Dedifferentiated amniotic fluid mesenchymal stem cell (primary cell): ENCODE data around the gene DOCK3.
A peak's percentile ranks its signal among the peaks of the same experiment; 100 is the strongest.
"Not testable (repeated sequence)": the region's sequence is repeated elsewhere in the genome, so short reads cannot be mapped to it uniquely, and the experiment has no call there.

Experiments used
- DNase-seq: peaks from one replicate; pipeline ENCODE4 v3.0.0-alpha.2; 2016; ENCODE audit errors: extremely low spot score

Gene DOCK3

DNA sequence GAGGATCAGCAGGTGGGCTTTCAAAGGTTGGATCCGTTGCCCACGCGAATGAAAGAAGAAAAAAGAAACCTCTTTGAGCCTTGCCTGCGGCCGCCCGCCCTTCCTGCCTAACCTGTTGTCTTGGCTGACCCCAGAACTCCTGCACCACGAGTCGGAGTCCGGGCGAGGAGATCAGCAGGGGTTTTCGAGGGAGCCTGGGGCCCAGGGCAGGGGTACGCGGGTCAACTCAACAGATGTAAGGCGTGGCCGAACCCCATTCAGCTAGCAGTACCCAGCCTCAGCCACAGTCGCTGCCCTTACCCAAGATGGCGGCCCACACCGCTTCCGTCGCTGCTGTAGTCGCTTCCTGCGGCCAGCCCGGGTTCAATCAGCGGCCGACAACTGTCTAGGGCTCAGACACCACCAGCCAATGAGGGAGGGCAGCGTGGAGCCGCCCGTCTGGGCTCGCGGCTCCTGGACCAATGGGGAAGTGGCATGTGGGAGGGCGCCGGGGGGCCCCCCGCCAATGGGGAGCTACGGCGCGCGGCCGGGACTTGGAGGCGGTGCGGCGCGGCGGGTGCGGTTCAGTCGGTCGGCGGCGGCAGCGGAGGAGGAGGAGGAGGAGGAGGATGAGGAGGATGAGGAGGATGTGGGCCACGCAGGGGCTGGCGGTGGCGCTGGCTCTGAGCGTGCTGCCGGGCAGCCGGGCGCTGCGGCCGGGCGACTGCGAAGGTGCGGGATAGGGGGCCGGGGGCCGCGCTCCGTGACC lies 710.2 kb downstream of the DOCK3 start, which contains the start of gene MANF:
Gene MANF (plus strand): TSS at position 566 of the 748 bp plus-strand sequence. CDS start 52 bp downstream, at position 618.
- DNase-seq = peak; percentile 99

DNA sequence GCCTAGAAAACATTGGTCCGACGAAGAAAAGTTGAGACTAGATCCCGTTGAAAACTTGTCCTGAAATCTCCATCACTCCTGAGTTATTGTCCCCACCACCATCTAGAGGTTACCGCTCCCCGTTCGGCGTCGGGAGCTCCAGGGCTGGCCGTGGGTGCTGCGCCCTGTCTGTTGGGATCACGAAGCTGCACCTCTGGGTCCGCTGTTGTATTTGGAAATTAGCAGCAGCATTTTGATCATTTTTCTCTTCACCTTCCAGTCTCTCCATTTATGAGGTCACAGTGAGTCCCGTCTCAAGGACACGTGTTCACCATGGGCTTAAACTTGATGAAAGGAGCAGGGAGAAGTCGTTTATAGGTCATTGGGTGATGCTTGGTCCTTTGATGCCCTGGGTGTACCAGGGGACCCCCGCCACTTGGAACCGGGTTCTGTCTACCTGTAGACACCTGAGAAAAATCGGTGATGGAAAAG lies 710.9 kb downstream of the DOCK3 start:
- DNase-seq = no peak

DNA sequence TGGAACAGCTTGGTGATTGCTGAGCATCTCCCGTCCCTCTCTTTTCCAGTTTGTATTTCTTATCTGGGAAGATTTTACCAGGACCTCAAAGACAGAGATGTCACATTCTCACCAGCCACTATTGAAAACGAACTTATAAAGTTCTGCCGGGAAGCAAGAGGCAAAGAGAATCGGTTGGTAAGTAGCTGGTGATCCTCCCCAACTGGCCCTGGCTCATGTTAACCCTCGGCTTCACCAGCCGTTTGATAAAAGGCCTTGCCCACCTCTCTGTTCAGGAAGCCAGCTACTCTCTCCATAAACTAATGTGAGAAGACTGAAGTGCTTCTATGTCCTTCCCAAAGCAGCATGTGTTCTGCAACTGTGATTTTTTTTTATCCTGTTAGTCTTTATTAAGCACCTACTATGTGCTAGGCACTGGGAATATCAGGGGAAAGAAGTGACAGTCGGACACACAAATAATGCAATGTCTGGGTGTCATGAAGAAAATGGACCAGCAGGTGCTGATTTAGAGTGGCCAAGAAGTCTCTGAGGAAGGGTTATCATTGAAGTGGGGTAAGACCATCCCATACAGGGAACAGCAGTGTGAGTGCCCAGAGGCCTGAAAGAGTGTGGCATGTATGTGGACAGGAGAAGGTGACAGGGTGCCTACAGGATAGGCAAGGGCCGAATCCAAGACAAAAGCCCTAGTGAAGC lies 711.6 kb downstream of the DOCK3 start:
- DNase-seq = no peak

DNA sequence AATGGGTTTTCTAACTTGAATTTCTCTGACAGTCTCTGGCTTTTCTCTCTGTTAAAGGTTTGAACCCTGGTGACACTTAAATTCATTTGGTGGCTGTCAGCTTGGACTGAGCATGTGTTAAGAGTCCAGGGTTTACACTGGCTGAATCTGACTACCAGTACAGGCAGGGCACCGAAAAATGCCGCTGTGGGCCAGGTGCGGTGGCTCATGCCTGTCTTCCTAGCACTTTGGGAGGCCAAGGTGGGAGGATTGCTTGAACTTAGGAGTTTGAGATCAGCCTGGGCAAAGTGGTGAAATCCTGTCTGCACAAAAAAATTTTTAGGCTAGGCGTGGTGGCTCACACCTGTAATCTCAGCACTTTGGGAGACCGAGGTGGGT lies 712.1 kb downstream of the DOCK3 start:
- no peak for DNase-seq

DNA sequence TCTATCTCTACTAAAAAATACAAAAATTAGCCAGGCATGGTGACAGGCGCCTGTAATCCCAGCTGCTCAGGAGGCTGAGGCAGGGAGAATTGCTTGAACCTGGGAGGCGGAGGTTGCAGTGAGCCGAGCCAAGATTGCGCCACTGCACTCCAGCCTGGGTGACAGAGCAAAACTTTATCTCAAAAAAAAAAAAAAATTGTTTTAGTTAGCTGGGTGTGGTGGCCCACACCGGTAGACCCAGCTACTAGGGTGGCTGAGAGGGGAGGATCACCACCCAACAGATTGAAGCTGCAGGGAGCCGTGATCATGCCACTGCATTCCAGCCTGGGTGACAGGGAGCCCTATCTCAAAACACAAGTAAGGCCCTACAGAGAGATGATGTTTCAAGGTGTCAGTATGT lies 712.6 kb downstream of the DOCK3 start:
- DNase-seq = not testable (repeated sequence)

DNA sequence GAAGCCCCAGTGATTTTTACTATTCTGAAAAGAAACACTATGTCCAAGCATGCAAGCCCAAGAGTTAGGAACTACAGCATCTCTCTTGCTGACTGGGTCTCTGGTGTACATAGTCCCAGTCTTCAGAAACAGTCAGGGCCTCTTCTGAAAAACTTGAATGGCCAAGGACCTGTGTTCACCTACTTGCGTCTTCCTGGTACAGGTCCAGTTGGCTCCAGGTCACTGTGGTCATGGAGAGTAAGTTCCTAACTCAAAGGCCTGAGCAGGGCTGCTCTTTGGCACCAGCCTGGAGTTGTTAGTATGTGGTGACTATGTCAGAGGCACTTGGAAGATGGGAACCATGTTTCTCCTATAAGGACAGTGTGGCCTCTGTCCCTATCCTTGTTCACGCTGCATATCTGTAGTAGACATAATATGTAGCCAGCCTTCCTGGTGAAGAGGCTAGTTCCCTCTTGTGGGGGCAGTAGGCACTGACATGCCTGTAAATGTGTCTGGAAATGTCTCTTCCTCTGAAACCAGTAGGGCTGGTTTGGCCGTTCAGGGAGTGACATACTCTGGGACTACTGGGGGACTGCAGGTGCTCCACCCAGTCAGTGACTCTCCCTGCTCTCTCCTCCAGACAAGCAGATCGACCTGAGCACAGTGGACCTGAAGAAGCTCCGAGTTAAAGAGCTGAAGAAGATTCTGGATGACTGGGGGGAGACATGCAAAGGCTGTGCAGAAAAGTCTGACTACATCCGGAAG lies 713.7 kb downstream of the DOCK3 start:
- DNase-seq = no peak

DNA sequence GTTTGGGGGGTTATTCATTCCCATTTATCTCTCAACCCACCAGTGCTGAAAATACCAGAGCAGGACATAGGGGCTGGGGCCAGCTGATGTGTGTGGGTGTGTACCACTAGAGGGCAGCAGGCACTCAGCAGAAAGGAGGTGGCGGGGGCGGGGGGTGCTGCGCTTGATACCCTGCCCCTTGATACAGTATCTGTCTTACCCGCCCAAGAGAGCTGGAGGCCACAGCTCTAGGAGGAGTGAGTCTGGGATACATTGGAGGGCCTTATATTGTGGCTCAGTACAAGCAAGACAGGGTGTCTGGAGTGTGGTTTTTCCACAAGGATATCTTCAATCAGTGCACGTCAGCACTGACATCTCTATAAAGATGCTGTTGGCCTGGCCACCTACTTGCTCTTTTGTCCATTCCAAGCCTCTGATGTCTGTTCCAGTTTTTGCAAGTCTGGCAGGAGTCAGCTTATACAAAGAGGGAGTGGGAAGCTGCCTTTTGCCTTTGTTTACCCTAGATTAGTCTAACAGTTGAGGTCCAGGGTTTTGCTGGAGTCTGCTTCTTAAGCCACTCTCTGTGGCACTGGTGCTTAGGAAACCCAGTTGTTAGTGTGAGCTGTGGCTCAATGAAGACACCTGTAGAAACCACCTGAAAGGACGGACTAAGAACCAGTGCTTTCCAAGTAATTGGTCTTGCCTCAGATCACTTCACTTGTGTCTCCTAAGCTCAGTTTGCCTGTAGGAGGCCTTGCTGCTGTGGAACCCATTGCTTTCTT lies 714.9 kb downstream of the DOCK3 start:
- peak; percentile 43 for DNase-seq

DNA sequence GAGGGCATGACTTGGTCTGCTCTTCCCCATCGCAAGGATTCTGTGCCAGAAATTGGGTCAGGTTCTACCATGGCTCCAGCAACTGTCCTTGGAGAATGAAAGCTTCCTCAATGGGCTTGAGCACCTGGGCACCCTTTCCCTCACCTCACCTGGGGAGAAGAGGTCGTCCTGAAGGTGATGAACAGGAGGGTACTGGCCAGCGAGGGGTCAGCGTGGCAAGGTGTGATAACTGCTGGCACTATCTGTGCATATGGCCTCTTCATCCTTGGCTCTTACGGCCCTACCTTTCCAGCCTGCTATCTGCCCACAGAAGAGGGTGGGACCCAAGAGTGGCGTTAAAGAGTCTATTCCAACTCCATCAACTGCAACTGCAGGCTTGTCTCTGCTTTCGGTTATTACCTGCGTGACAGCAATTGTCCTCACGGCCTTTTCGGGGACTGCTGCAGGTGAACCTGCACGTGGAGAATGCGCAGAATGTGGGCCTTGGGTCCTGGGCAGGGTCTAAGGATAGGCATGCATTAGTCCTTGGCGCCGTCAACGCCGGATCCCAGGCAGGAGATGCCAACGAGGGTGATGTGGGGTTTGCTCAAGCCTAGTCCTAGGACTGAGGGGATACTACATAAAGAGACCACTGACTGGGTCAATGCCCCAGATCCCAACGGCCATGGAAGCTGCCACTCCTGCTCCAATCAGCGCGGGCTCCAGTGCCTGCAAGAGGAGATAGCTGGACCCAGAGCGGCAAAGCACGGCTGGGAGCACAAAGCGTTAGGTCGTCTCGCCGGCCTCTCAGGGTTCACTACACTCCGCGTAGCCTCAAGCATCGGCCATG lies 715.7 kb downstream of the DOCK3 start:
- no peak for DNase-seq

DNA sequence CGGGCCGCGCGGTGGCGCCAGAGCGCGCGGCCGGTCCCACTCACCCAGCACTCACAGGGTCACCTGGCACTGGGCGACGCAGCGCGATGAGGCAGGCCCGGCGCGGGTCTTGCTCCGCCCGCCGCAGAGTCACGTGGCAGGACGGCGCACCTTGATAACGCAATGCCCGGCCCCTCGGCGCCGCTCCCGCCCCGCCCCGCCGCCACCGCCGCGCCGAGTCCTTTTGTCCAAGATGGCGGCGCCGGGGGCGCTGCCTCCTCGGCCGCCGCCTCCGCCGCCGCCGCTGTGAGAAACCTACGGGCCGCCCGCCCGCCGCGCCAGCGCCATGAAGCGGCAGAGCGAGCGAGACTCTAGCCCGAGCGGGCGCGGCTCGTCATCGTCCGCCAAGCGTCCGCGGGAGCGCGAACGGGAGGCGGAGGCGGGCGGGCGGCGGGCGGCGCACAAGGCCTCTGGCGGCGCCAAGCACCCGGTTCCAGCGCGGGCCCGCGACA lies 716.4 kb downstream of the DOCK3 start, which contains the start of gene RBM15B:
Gene RBM15B (plus strand): TSS at position 211 of the 491 bp plus-strand sequence. CDS start 115 bp downstream, at position 326.
- peak; percentile 93 for DNase-seq

DNA sequence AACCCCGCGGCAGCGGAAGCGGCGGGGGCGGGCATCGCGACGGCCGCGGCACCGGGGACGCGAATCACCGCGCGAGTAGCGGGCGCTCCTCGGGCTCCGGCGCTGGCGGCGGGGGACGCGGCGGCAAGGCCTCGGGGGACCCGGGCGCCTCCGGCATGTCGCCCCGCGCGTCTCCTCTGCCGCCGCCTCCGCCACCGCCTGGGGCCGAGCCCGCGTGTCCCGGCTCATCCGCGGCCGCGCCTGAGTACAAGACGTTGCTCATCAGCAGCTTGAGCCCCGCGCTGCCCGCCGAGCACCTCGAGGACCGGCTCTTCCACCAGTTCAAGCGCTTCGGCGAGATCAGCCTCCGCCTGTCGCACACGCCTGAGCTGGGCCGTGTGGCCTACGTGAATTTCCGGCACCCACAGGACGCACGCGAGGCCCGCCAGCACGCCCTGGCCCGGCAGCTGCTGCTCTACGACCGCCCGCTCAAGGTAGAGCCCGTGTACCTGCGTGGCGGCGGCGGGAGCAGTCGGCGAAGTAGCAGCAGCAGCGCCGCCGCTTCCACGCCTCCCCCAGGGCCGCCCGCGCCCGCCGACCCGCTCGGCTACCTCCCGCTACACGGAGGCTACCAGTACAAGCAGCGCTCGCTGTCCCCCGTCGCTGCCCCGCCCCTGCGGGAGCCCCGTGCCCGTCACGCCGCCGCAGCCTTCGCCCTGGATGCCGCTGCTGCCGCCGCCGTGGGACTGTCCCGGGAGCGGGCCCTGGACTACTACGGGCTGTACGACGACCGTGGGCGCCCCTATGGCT lies 717.0 kb downstream of the DOCK3 start:
- no peak for DNase-seq

DNA sequence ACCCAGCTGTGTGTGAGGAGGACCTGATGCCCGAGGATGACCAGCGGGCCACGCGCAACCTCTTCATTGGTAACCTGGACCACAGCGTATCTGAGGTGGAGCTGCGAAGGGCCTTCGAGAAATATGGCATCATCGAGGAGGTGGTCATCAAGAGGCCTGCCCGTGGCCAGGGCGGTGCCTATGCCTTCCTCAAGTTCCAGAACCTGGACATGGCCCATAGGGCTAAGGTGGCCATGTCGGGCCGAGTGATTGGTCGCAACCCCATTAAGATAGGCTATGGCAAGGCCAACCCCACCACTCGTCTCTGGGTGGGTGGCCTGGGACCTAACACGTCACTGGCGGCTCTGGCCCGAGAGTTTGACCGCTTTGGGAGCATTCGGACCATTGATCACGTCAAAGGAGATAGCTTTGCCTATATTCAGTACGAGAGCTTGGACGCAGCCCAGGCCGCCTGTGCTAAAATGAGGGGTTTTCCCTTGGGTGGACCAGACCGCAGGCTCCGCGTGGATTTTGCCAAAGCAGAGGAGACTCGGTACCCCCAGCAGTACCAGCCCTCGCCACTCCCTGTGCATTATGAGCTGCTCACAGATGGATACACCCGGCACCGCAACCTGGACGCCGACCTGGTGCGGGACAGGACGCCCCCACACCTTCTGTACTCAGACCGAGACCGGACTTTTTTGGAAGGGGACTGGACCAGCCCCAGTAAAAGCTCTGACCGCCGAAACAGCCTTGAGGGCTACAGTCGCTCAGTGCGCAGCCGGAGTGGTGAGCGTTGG lies 717.8 kb downstream of the DOCK3 start:
- DNase-seq = no peak

DNA sequence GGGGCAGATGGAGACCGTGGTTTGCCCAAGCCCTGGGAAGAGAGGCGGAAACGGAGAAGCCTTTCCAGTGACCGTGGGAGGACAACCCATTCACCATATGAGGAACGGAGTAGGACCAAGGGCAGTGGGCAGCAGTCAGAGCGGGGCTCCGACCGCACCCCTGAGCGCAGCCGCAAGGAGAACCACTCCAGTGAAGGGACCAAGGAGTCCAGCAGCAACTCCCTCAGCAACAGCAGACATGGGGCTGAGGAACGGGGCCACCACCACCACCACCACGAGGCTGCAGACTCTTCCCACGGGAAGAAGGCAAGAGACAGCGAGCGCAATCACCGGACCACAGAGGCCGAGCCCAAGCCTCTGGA lies 718.4 kb downstream of the DOCK3 start:
- no peak for DNase-seq

DNA sequence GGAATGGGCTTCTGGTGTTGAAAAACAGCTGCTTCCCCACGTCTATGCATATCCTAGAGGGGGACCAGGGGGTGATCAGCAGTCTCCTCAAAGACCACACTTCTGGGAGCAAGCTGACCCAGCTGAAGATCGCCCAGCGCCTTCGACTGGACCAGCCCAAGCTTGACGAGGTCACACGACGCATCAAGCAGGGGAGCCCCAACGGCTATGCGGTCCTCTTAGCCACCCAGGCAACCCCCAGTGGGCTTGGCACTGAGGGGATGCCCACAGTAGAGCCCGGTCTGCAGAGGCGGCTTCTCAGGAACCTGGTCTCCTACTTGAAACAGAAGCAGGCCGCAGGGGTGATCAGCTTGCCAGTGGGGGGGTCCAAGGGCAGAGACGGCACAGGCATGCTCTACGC lies 718.8 kb downstream of the DOCK3 start:
- DNase-seq = no peak

DNA sequence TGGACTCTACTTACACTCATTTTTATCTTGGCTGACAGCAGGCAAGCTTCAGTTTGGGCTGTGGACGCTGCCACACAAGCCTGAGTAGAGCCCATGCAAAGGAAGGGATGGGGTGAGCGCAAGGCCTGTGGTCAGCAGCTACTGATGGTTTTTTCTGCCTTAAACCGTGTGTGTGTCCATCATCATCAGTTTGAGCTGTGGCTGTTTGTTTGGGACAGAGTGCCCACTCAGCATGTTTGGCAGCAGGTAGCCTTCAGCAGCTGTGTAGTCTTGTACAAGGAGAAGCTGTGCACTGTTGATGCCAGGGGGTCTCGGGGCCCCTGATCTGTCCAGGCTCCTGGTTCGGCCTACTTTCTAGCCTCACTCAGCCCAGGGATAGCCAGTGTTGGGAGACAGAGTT lies 719.8 kb downstream of the DOCK3 start:
- DNase-seq = no peak

DNA sequence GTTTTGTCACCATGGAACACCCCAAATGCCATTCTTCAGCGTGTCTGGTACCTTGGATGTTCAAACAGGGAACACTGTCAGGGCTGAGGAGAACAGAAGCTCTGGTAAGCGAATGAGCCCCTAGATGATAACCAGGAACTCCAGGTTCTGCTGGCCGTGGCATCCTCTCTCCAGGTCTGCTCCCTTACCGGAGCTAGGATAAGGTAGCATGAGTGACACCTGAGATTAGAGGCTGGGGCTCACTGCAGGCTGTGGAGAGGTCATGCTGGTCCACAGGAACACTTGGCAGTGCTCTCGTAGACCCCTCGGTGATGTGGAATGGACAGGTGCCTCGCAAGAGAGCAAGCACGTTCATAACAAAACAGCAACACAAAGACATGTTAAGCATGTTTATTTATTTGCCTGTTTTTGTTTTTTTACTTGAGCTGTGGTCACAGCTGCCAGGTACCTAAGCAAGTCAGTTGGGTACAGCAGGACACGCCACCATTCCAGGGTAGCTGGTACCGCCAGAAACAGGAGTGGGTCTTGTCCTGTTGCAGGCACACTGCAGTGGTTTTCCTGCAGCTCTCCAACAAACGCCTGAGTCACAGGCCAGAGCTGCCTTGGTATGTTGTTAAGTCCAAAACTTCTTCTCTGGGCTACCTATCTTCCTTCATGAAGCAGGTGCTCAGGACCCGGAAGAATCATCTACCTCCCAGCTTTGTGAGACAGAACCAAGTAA lies 720.9 kb downstream of the DOCK3 start:
- DNase-seq = no peak

DNA sequence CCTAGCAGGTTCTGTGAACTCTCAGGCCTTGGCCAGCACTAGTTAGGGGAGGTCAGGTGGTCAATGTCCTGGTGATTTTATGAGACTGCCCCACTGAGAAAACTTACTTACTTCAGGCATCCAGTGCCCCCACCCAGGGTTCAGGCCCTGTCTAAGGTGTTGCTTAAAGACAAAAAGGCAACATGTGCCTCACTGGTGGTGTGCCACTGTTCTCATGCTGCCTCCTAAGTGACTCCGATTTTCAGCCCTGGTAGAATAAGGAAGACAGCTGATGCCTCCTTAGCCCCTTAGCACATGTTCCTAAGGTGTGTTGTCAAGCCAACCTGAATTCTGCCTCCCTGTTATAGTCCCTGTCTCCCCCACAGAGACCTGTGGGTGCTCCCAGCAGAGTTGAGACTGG lies 721.7 kb downstream of the DOCK3 start:
- DNase-seq = no peak

DNA sequence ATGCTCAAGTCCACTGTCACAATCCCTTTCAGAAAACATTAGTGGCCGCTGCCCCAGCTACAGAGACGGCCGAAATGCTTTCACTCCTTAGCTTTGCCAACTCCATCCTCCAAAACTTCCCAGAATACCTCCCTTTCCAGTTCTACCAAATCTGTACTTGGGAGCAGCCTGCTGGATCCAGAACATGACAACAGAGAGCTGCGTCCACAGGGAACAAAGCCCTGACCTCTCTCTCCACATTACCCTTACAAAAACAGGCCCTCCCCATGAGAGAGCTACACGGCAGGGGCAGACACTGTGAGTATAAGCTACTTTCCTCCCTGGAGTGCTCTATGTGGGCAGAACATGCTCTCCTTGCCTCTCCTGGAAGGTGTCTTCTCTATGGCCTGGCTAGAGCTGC lies 722.7 kb downstream of the DOCK3 start:
- DNase-seq = no peak

DNA sequence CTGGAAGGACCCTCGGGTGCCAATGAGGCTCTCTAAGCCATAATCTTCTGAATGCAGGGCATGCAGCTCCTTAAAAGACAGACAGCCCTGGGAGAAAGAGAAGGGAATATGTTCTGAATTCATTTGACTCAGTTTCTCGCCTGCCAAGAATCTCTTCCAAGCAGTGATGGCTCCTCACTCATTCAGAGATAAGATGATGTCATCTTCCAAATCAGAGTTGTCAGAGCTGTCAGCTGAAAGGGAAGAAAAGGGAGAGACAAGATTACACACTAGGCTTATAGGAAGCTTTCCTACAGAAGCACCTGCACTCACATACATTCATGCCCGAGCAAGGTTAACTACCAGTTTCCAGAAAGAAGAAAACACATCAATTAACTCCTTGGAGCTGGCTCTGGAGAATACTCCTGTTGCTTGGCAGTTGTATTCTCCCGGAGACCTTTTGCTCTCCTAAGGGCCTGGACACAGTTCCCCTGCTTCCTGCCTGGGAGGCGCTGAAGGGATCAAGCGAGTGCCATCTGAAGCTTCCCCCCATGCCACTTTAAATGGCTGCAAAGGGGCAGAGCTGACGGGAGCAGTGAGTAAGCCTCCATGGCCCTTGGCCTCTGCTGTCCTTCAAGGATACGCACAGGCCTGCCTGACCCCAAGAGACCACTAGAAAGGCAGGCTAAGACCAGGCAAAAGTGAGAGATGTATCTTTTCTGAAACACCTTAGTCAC lies 724.0 kb downstream of the DOCK3 start:
- no peak for DNase-seq
